Liver (tissue), 9 donors: ENCODE measurements around the gene AGBL5. TPM values are rescaled to one million over a fixed set of nuclear protein-coding genes. Genes with fewer than 3 reads are reported as not detected.
A peak's percentile ranks its signal among the peaks of the same experiment; 100 is the strongest.

Source experiments
- DNase-seq: peaks from one replicate; pipeline ENCODE4 v3.0.0-alpha.2; 2017; ENCODE audit warnings: low spot score
- H3K27ac ChIP-seq, 2 donors: one replicate each; pipeline ENCODE4 v1.7.0; 2013; ENCODE audit warnings: inconsistent platforms in 2 of 2, low read length in 2 of 2, control low read depth in 1 of 2, low read depth in 1 of 2, mild to moderate bottlenecking in 1 of 2
- H3K27me3 ChIP-seq, 4 donors: one replicate each; pipeline versions ENCODE4 v1.6.1 to v1.7.0; 2013; ENCODE audit warnings: low read length in 3 of 4, inconsistent platforms in 1 of 4, mild to moderate bottlenecking in 1 of 4, moderate library complexity in 1 of 4; ENCODE audit not compliant: control insufficient read depth in 4 of 4, insufficient read depth in 4 of 4
- H3K36me3 ChIP-seq, 4 donors: one replicate each; pipeline versions ENCODE4 v1.6.1 to v1.7.0; 2013; ENCODE audit warnings: low read length in 3 of 4, mild to moderate bottlenecking in 3 of 4, low read depth in 1 of 4, moderate library complexity in 1 of 4; ENCODE audit not compliant: control insufficient read depth in 4 of 4, insufficient read depth in 3 of 4
- H3K4me1 ChIP-seq, 4 donors: one replicate each; pipeline versions ENCODE4 v1.6.1 to v1.7.0; 2013; ENCODE audit warnings: low read length in 3 of 4, mild to moderate bottlenecking in 3 of 4, moderate library complexity in 1 of 4; ENCODE audit not compliant: control insufficient read depth in 4 of 4, insufficient read depth in 4 of 4
- H3K4me3 ChIP-seq, 3 donors: one replicate each; pipeline versions ENCODE4 v1.6.1 to v1.7.0; 2013; ENCODE audit warnings: low read length in 3 of 3, control low read depth in 1 of 3, low read depth in 1 of 3, mild to moderate bottlenecking in 1 of 3
- H3K9ac ChIP-seq, 2 donors: one replicate each; pipeline ENCODE4 v1.7.0; 2013; ENCODE audit warnings: low read length in 2 of 2, mild to moderate bottlenecking in 2 of 2, moderate library complexity in 2 of 2, control low read depth in 1 of 2, low read depth in 1 of 2
- H3K9me3 ChIP-seq, 4 donors: one replicate each; pipeline versions ENCODE4 v1.6.1 to v1.7.0; 2013; ENCODE audit warnings: low read length in 3 of 4; ENCODE audit not compliant: control insufficient read depth in 4 of 4
- EGR1 ChIP-seq, 2 donors: IDR thresholded peaks; 2 replicates each; pipeline ENCODE4 v1.6.1; 2016 to 2018; ENCODE audit warnings: antibody characterized with exemption in 2 of 2, low read depth in 2 of 2
- FOXA1 ChIP-seq: IDR thresholded peaks from 2 replicates; pipeline ENCODE4 v1.6.1; 2016; ENCODE audit warnings: antibody characterized with exemption
- FOXA2 ChIP-seq: IDR thresholded peaks from 2 replicates; pipeline ENCODE4 v1.6.1; 2016; ENCODE audit warnings: antibody characterized with exemption
- GABPA ChIP-seq, 2 donors: IDR thresholded peaks in 1 of 2; conservative IDR thresholded peaks in 1 of 2; 2 replicates each; pipeline ENCODE4 v1.6.1; 2016; ENCODE audit warnings: antibody characterized with exemption in 2 of 2, mild to moderate bottlenecking in 1 of 2, moderate library complexity in 1 of 2
- HNF4A ChIP-seq, 2 donors: conservative IDR thresholded peaks; 2 replicates each; pipeline ENCODE4 v1.6.1; 2016; ENCODE audit warnings: antibody characterized with exemption in 2 of 2, mild to moderate bottlenecking in 2 of 2
- HNF4G ChIP-seq: IDR thresholded peaks from 2 replicates; pipeline ENCODE4 v1.6.1; 2016; ENCODE audit warnings: antibody characterized with exemption
- JUND ChIP-seq, 2 donors: IDR thresholded peaks; 2 replicates each; pipeline ENCODE4 v1.6.1; 2016; ENCODE audit warnings: antibody characterized with exemption in 2 of 2
- NR2F2 ChIP-seq: IDR thresholded peaks from 2 replicates; pipeline ENCODE4 v1.6.1; 2016; ENCODE audit warnings: antibody characterized with exemption
- RAD21 ChIP-seq, 2 donors: IDR thresholded peaks; 2 replicates each; pipeline ENCODE4 v1.6.1; 2016; ENCODE audit warnings: antibody characterized with exemption in 2 of 2, mild to moderate bottlenecking in 2 of 2
- RXRA ChIP-seq, 2 donors: IDR thresholded peaks; 2 replicates each; pipeline ENCODE4 v1.6.1; 2017 to 2018; ENCODE audit warnings: antibody characterized with exemption in 2 of 2, mild to moderate bottlenecking in 1 of 2
- SP1 ChIP-seq: IDR thresholded peaks from 2 replicates; pipeline ENCODE4 v1.6.1; 2018; ENCODE audit warnings: antibody characterized with exemption, mild to moderate bottlenecking
- TAF1 ChIP-seq: conservative IDR thresholded peaks from 2 replicates; pipeline ENCODE4 v1.6.1; 2016; ENCODE audit warnings: antibody characterized with exemption, mild to moderate bottlenecking
- YY1 ChIP-seq: IDR thresholded peaks from 2 replicates; pipeline ENCODE4 v1.6.1; 2016; ENCODE audit warnings: antibody characterized with exemption, mild to moderate bottlenecking
- WGBS: extraction: QIAGEN DNeasy Blood & Tissue Kit; methylation state at CpG from one replicate; pipeline ENCODE4 v1.1.7; 2013; 5-methylcytosine and 5-hydroxymethylcytosine counted together
- polyA plus RNA-seq, 2 donors: library from polyadenylated mRNA; stranded (reverse) in 1 of 2; unstranded in 1 of 2; fragments of 200-250 nt in 1 of 2; fragments of >200 nt in 1 of 2; fragmentation: Nextera tagmentation in 1 of 2; extraction: Ambion mirVana in 1 of 2; gene quantifications; one replicate each; pipeline versions ENCODE4 v1.2.1 to v1.2.3, GENCODE V29; 2013 to 2015
- total RNA-seq, 2 donors: library from RNA; depleted of rRNA; stranded (reverse); fragments of >200 nt; gene quantifications; one replicate each; pipeline ENCODE4 v1.2.3, GENCODE V29; 2014
- TF ChIP-seq, protein P1 (sequence below): fragments of 150-350 bp; IDR thresholded peaks from 2 replicates; pipeline ENCODE4 v1.5.1; 2017; ENCODE audit warnings: improper control_type of control experiment, low read depth, low read length; ENCODE audit not compliant: missing input control
- TF ChIP-seq, protein P2 (sequence below): IDR thresholded peaks from 2 replicates; pipeline ENCODE4 v1.6.1; 2016; ENCODE audit warnings: antibody characterized with exemption
- TF ChIP-seq, protein P3 (sequence below): IDR thresholded peaks from 2 replicates; pipeline ENCODE4 v1.6.1; 2016; ENCODE audit warnings: antibody characterized with exemption
- TF ChIP-seq, protein P4 (sequence below): IDR thresholded peaks from 2 replicates; pipeline ENCODE4 v1.6.1; 2016; ENCODE audit warnings: antibody characterized with exemption
- TF ChIP-seq, protein P5 (sequence below): IDR thresholded peaks from 2 replicates; pipeline ENCODE4 v1.6.1; 2016; ENCODE audit warnings: antibody characterized with exemption, mild to moderate bottlenecking
- donor health status: healthy.
- donor health status: healthy.
- donor health status: healthy.
- donor health status: healthy.
- donor health status: healthy.

Gene AGBL5
- total and polyA plus RNA-seq, 4 donors = 3.2 to 9.0 (median 4.8) TPM

DNA sequence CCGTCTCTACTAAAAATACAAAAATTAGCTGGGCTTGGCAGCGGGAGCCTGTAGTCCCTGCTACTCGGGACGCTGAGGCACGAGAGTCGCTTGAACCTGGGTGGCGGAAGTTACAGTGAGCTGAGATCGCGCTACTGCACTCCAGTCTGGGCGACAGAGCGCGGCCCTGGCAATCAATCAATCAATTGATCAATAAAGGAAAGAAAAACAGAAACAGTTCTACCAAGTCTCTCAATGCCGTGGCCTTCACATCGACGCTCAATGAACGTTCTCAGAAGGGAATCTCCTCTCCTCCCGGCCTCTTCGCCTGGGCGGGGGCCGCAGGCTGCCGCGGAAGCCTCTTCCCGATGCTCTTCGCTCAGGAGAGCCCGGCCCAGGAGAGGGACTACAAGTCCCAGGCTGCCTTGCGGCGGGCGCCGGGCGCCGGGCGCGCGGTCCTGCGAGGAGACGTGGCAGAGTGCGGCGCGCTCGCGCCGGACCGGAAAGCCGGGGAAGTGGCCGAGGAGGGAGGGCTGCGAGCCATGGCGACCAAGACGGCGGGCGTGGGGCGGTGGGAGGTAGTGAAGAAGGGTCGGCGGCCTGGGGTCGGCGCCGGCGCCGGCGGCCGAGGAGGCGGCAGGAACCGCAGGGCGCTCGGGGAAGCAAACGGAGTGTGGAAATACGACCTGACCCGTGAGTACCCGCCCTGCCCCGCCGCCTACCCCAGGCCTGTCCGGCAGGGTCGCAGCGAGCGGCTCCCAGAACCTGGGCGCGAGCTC, 18.8 kb upstream of the AGBL5 start, which contains the start of gene TMEM214:
Gene TMEM214, plus strand, starts transcription at position 471 of the 758 bp plus-strand sequence. Its CDS starts 51 bp downstream, at position 522.
- H3K4me3 ChIP-seq = peak within 1 kb of the TSS; percentile 85 to 90 (median 88)
- peaks cover 2 to 16% (median 11%) of the 10 kb centered on the region in 4 donors for H3K4me1 ChIP-seq
- no peaks in the 10 kb centered on the region for H3K9me3 ChIP-seq
- WGBS = under 1% methylated on average over 76 of the region's 76 CpGs
- H3K36me3 ChIP-seq = peaks cover 6 to 32% (median 23%) of the 10 kb centered on the region in 4 donors
- peak within 1 kb of the TSS; percentile 58 to 88 for H3K9ac ChIP-seq
- H3K27ac ChIP-seq = peak within 1 kb of the TSS; percentile 77 to 80
- peak; percentile 56 for TF ChIP-seq YY1
- TF ChIP-seq SP1 = peak; percentile 7
- peak; percentile 4 for TF ChIP-seq FOXA2
- TF ChIP-seq RXRA (IDR thresholded peaks at IDR 0.05) = no peak
- TF ChIP-seq, protein P1, sequence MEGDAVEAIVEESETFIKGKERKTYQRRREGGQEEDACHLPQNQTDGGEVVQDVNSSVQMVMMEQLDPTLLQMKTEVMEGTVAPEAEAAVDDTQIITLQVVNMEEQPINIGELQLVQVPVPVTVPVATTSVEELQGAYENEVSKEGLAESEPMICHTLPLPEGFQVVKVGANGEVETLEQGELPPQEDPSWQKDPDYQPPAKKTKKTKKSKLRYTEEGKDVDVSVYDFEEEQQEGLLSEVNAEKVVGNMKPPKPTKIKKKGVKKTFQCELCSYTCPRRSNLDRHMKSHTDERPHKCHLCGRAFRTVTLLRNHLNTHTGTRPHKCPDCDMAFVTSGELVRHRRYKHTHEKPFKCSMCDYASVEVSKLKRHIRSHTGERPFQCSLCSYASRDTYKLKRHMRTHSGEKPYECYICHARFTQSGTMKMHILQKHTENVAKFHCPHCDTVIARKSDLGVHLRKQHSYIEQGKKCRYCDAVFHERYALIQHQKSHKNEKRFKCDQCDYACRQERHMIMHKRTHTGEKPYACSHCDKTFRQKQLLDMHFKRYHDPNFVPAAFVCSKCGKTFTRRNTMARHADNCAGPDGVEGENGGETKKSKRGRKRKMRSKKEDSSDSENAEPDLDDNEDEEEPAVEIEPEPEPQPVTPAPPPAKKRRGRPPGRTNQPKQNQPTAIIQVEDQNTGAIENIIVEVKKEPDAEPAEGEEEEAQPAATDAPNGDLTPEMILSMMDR = no peak
- TF ChIP-seq, protein P2, sequence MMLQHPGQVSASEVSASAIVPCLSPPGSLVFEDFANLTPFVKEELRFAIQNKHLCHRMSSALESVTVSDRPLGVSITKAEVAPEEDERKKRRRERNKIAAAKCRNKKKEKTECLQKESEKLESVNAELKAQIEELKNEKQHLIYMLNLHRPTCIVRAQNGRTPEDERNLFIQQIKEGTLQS = no peak
- no peak for TF ChIP-seq HNF4A (conservative IDR thresholded peaks at IDR 0.05)
- peak in 1 of 2 donors; percentile 70 for TF ChIP-seq GABPA (IDR thresholded peaks at IDR 0.05 in 1 of 2, conservative IDR thresholded peaks at IDR 0.05 in 1 of 2)
- TF ChIP-seq, protein P3, sequence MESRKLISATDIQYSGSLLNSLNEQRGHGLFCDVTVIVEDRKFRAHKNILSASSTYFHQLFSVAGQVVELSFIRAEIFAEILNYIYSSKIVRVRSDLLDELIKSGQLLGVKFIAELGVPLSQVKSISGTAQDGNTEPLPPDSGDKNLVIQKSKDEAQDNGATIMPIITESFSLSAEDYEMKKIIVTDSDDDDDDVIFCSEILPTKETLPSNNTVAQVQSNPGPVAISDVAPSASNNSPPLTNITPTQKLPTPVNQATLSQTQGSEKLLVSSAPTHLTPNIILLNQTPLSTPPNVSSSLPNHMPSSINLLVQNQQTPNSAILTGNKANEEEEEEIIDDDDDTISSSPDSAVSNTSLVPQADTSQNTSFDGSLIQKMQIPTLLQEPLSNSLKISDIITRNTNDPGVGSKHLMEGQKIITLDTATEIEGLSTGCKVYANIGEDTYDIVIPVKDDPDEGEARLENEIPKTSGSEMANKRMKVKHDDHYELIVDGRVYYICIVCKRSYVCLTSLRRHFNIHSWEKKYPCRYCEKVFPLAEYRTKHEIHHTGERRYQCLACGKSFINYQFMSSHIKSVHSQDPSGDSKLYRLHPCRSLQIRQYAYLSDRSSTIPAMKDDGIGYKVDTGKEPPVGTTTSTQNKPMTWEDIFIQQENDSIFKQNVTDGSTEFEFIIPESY = no peak
- TF ChIP-seq, protein P4, sequence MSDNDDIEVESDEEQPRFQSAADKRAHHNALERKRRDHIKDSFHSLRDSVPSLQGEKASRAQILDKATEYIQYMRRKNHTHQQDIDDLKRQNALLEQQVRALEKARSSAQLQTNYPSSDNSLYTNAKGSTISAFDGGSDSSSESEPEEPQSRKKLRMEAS = no peak
- TF ChIP-seq RAD21 (IDR thresholded peaks at IDR 0.05) = no peak
- no peak for TF ChIP-seq EGR1 (IDR thresholded peaks at IDR 0.05; ENCODE audit: low read depth in 2 of 2)
- TF ChIP-seq FOXA1 = no peak
- TF ChIP-seq, protein P5, sequence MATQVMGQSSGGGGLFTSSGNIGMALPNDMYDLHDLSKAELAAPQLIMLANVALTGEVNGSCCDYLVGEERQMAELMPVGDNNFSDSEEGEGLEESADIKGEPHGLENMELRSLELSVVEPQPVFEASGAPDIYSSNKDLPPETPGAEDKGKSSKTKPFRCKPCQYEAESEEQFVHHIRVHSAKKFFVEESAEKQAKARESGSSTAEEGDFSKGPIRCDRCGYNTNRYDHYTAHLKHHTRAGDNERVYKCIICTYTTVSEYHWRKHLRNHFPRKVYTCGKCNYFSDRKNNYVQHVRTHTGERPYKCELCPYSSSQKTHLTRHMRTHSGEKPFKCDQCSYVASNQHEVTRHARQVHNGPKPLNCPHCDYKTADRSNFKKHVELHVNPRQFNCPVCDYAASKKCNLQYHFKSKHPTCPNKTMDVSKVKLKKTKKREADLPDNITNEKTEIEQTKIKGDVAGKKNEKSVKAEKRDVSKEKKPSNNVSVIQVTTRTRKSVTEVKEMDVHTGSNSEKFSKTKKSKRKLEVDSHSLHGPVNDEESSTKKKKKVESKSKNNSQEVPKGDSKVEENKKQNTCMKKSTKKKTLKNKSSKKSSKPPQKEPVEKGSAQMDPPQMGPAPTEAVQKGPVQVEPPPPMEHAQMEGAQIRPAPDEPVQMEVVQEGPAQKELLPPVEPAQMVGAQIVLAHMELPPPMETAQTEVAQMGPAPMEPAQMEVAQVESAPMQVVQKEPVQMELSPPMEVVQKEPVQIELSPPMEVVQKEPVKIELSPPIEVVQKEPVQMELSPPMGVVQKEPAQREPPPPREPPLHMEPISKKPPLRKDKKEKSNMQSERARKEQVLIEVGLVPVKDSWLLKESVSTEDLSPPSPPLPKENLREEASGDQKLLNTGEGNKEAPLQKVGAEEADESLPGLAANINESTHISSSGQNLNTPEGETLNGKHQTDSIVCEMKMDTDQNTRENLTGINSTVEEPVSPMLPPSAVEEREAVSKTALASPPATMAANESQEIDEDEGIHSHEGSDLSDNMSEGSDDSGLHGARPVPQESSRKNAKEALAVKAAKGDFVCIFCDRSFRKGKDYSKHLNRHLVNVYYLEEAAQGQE = no peak
- no peak for TF ChIP-seq JUND (IDR thresholded peaks at IDR 0.05)
- TF ChIP-seq TAF1 = no peak
- no peak for TF ChIP-seq HNF4G
- no peak for TF ChIP-seq NR2F2
- H3K27me3 ChIP-seq = no peaks in the 10 kb centered on the region
- peak; percentile 87 for DNase-seq
